NB4 (cell line): ENCODE results near the gene INPP5A.

Experiments used
- CTCF ChIP-seq: IDR thresholded peaks from one replicate; pipeline ENCODE4 v1.5.1; 2012; ENCODE audit warnings: low read depth, low read length
- POLR2A ChIP-seq: IDR thresholded peaks from 2 replicates; pipeline ENCODE4 v1.6.1; 2011; ENCODE audit warnings: mild to moderate bottlenecking; ENCODE audit not compliant: insufficient read length; ENCODE audit errors: extremely low read depth

GRCh38 chr10:132596742-132597279 lies 59.2 kb downstream of the INPP5A start:
- TF ChIP-seq POLR2A (no peak), CTCF (no peak)
